ENCODE data around the gene FKBP2.
A peak's percentile ranks its signal among the peaks of the same experiment; 100 is the strongest.

GRCh38 chr11:64225608-64226506 lies 15.0 kb upstream of the FKBP2 start, which contains the start of the genes NUDT22 and TRPT1:
- TF ChIP-seq CTCF (IDR thresholded peaks at IDR 0.05; ENCODE audit: low read length), result peak; percentile 21
- no peak for TF ChIP-seq EZH2 (IDR thresholded peaks at IDR 0.05; ENCODE audit: borderline replicate concordance, low read length)

Measured in OCI-LY1 (cell line).